HG03039 (cell line): ENCODE measurements around the gene DNAJB5.
"Not testable (repeated sequence)": the region's sequence is repeated elsewhere in the genome, so short reads cannot be mapped to it uniquely, and the experiment has no call there.

Source experiments
- ATAC-seq: cut with Tn5 transposase; IDR thresholded peaks from one replicate; pipeline ENCODE4 v1.9.1; 2021; ENCODE audit warnings: mild to moderate bottlenecking, moderate library complexity; ENCODE audit not compliant: unreplicated experiment

Gene DNAJB5

DNA sequence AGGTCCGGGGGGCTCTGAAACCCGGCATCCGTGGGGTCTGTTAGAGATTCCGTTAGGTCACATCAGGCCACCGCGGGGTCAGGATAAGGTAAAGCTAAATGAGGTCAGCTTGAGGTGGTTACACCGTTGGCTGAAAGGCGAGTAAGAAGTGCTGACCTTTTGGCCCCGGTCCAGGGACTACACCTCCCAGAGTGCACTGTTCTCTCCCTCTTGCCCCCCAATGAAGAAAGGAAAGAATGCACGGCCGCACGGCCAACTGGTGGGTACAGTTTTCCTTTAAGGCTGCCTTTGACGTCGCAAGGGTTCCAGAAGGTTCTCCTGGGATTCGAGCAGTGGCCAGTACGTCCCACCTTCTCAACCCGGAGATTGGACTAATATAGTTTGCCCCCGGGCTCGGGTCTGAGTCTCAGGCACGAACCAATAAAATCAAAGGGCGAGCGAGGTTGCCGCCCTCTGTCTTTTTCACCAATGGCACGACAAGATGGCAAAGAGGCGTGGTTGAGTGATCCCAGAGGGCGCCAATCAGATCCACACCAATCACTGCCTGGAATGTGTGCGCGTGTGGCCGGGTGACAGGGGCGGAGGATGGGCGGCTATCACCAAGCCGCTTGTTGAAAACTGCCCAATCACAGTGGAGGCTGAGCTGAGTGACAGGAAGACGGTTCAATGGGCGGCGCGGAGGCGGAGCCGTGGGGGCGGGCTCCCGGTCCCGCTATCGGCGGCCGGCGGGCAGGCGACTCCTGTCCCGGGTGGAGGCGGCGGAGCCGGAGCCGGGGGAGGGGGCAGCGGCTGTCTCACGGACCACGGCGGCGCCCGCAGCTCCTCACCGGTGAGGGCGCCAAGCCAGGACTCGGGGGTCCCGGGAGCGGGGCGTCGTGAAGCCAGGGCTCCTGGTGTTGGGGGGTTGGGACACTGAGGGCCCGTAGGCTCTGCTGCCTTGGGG is at the start of gene DNAJB5:
Gene DNAJB5, plus strand, starts transcription at position 743 of the 943 bp plus-strand sequence. CDS start 886 bp downstream, outside the sequence.
- peak; percentile 82 for ATAC-seq

DNA sequence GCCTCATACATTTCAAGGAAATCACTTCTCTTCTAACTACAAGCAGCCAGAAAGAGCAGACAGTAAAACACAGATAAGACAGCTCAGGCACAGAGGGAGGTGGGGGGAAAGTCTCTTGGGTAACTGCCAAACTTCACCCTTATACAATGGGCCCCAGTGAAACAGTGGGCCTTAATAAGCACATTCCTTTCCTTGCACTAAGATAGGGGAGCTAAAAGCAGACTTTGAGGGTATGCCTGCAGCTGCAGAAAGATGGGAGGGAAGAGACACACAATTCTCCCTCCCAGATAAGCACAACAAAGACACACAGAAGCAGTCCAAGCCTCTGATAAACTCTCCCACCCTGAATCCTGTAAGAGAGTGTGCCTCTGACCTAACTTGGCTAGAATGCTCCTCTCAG is 49.6 kb upstream of the DNAJB5 start:
- not testable (repeated sequence) for ATAC-seq

DNA sequence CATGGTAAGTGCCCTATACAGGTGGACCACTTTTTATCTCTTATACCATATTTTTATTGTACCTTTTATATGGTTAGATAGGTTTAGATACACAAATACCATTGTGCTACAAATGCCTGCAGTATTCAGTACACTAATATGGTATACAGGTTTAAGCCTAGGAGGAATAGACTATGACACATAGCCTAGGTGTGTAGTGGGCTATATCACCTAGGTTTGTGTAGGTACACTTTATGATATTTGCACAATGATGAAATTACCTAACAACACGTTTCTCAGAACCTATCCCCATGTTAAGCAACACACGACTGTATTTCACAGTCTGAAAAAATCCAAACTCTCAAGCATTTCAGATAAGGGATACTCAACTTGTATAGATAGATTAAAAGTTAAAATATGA is 41.1 kb upstream of the DNAJB5 start:
- ATAC-seq = no peak

DNA sequence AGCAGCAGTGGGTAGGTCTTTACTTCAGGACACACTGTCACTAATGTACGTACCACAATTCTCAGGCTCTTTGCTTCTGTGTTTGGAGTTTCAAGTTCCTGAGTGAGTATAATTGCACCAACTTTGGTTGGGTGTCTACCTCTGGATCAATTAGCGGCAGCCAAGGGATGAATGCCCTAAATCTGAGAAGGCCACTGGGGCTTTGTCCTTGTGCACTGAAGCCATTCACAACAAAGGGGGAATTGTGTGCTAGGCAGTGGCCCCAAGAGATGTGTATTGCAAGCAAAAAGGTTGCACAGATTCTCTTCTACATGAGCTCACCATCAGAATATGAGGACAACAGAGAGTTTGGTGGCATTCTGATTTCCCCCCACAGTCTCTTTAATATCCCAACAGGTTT is 35.3 kb upstream of the DNAJB5 start:
- ATAC-seq = no peak

DNA sequence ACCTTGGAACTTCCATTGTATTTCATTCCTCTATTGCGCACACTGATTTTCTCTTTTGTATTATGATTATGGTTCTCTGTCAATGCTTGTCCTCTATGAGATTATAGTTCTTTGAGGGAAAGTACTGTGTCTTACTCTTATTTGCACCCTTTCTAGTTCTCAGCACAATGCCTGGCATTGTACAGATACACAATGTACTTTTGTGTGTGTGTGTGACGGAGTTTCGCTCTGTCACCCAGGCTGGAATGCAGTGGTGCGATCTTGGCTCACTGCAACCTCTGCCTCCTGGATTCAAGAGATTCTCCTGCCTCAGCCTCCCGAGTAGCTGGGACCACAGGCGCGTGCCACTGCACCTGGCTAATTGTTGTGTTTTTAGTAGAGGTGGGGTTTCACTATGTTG is 33.5 kb upstream of the DNAJB5 start:
- not testable (repeated sequence) for ATAC-seq

DNA sequence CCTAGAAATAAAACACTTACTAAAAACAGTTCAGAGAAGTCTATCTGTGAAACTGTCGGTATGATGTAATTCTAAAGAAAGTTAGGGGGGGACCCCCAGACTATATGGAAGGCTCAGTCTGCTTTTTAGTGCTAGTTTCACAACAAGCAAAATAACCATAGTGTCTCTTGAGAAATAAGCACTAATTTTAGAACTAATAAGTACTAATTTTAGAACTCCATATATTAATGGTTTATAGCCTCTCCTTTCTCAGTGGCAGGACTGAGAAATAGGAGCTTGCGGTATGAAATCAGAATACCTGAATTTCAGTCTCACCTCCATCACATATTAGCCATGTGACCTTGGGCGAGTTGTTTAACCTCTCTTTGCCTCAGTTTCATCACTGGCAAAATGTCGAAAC is 32.9 kb upstream of the DNAJB5 start:
- ATAC-seq = no peak

DNA sequence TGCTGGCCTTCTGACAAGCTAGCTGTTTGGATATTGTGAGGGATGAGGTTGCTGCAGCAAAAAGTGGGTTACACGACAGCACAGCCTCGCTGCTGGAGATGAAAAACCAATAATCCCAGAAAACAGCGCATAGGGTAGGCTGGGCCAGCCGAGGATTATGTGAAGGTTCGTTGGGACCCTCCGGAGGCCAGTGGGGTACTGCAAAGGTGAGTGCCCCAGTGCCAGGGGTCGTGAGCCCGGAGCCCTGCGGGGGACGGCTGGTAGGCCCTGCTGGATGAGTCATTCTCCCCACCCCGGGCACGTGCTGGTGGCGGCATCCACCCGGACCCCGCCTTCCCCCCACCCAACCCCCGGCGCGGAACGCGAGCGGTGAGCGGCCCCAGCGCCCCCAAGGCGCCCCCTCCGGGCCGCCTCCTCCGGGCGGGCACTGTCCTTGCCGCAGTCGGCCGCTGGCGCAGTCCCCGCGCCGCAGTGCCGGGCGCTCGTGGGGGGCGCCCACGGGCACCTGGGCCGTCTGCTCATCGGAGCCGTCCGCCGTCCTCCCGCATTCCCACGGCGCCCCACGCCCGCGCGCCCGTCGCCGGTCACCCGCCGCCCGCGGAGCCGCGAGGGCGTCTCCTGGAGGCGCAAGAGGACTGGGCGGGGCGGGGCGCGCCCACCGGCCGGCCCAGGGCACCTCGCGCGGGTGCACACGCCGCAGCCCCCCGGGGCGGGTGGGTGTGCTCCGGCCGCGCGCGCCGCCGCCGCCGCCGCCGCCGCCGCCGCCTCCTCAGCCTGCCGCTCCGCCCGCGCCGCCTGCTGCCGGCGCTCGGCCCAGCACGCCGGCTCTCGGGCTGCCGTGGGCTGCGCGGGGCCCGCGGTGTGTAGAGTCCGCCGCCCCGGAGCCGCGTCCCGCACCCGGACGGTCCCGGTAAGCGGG is 31.8 kb upstream of the DNAJB5 start, which contains the start of gene PHF24:
Gene PHF24, plus strand, starts transcription at position 794 of the 919 bp plus-strand sequence. CDS start 13,014 bp downstream, outside the sequence.
- ATAC-seq = no peak

DNA sequence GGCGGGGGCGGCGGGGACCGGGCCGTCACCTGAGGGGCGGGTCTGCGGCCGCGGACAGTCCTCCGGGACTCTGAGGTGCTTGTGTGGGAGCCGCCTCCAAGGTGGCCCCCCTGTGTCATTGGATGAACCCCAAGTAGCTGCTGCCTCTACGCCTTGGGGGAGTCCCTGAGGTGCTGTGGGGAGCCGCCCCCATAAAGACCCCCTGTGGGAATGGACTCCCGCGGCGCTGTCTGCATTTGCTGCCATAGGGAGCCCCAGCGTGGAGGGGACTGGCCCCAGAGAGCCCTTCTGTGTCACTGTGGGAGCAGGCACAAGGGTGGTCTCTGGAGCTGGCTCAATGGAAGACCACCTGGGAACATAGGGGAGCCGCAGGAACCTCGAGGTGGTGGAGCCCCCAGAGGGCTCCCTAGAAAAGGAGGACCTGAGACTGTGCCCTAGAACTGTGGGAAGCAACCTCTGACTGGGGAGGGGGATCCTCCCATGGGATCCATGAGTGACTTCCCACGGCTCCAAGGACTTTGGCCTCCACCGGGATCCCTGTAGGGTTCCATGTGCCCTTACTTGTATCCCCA is 31.0 kb upstream of the DNAJB5 start:
- no peak for ATAC-seq

DNA sequence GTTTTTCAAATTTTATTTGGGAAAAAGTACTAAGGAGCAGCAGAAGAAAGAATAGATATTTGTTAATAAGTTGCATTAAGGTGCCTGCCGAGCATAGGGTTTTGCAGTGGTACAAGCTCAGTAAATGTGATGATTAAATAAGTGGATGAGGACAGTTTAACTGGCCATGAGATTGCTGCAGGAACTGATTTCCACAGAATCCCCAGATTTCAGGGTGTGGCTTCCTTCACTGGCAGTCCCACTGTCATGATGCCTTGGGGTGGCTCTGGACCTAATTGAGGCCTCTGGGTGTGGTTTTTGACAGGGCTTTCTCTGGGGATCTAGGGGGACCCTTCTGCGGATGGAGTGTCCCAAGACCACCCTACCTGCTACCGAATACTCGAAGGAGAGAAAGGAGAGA is 30.1 kb upstream of the DNAJB5 start:
- no peak for ATAC-seq

DNA sequence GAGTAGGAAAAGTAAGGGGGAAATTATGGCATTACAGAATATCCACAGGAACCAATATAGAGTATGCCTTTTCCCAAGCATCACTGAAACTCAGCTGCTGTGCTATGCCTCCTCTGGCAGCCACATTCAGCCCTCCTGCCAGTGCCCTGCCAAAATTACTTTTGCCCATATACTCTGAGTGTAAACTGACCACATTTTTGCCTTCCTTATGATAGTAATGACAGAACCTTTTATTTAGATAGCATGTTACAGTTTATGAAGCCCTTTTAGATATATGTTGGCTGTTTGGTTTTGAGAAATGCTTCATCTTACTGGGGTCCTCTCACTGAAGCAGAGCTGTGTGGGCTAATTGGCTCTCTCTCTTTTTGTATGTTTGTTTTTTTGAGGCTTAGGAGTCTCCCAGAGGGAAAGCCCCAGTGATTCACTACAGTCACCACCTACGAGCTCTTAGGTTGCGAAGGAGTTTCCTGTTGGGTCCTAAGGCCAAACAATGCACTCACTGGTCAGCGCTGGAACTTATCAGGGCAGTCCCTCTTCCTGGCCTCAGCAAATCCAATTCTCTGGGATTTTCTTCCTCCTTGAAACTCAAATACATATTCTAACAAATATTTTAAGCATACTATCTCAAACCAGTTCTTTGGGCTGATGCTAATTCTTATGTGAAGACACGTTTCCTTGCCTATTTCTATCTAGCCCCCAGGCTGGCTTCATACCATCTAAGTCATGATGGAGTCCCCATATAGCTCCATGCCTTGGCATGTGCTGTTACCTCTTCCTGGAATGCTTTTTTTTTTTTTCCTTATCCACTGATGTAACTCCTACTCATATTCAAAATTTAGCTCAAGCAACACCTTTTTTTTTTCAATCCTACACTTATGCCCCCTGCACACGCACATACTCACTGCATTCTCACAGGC is 27.7 kb upstream of the DNAJB5 start:
- ATAC-seq = no peak

DNA sequence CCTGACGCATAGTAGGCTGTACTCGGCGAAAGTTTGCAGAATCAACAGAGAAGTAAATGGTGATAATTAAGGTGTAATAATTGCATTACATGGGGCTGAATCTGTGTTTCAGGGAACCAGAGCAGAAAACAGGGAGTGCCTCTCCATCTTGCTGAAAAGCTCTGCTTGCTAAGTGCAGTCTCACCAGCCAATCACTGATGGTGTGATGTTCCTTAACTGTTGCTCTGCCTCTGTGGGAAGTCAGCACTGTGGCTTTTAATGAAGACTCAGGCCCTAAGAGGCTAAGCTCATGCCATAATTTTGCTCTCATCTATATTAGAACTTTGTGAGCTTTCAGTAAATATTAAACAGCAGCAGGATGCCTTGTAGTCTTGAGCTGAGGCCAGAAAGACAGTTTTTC is 27.0 kb upstream of the DNAJB5 start:
- ATAC-seq = no peak

DNA sequence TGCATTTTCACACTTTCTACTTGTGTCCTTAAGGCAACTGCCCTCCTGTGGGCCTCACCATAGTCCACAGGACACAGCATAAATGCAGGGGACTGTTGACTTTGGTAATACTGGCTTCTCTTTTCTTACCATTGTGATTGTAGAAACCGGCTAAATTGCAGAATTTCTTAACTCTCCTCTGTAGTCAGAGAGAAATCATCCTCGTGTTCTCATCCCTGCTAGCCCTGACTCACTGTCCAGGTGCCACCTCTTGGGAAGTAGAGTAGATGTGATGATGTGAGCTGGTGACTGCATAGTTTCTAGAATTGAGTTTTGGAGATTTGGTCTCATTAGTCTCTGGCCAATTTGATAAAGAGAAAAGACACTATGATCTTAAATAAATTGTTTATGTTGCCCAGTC is 26.0 kb upstream of the DNAJB5 start:
- no peak for ATAC-seq

DNA sequence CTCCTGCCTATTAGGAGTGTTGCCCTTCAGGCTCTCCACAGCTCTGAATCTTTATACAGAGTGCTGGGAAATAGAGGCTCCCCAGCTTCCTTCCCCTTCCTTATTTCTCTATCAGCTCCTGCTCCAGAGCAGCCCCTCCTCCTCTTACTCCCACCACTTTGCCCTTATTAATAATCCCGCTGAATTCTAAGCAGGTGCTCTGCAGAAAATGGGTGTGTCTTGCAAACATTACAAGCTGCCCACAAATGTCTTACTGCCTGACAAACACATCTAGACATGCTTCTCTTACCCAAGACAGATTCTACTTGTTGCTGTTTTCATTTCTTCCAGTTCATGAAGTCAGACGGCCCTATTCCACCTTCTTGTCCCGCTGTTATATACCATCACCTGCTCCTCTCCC is 25.1 kb upstream of the DNAJB5 start:
- ATAC-seq = no peak

DNA sequence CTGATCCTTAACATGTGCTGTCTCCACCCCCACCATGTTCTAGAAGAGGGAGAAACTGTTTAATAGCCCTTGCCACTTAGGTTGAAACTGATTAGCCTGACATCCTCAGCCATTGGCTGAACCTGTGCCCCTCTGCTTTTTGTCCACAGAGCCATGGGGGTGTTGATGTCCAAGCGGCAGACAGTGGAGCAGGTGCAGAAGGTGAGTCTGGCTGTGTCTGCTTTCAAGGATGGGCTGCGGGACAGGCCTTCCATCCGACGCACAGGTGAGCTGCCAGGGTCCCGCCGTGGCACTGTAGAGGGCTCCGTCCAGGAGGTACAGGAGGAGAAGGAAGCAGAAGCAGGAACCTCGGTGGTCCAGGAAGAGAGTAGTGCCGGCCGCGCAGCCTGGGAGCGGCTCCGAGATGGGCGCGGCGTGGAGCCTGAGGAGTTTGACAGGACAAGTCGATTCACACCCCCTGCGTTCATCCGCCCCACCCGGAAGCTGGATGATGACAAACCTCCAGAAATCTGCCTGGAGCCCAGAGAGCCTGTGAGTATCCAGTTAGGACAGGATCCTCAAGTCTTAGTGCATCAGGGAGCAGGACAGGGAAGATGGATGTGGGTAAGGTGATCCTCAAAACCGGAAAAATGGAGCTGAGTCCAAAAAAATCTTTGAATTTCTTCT is 18.3 kb upstream of the DNAJB5 start:
- ATAC-seq = no peak

DNA sequence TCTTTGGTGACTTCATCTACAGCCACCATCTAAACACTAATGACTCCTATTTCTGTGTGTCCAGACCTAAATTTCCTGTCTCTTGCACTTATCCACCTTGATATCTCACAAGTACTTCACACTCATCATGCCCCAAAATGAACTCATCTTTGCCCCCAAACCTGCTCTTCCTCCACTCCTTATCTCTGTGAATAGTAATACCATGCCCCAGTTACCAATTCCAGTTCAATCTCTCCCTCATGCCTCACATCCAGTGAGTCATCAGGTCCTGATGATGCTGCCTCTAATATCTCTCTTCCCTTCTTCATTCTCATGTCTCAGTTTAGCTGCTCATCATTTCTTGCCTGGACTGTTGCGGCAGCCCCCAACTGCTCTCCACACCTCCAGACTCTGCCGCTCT is 14.9 kb upstream of the DNAJB5 start:
- ATAC-seq = no peak

DNA sequence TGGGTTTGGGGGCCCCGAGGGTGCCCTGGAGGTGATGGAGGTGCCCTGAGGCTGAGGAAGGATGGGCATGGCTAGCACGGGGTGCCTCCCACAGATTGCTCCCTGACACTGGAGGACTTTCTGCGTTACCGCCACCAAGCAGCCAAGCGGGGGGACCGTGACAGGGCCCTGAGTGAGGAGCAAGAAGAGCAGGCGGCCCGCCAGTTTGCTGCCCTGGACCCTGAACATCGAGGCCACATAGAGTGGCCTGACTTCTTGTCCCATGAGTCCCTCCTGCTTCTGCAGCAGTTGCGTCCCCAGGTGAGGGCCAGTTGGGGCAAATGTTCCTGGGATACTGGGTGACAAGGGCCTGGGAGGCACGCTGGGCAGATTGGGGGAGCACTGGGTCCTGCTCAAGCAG is 13.1 kb upstream of the DNAJB5 start:
- ATAC-seq = no peak

DNA sequence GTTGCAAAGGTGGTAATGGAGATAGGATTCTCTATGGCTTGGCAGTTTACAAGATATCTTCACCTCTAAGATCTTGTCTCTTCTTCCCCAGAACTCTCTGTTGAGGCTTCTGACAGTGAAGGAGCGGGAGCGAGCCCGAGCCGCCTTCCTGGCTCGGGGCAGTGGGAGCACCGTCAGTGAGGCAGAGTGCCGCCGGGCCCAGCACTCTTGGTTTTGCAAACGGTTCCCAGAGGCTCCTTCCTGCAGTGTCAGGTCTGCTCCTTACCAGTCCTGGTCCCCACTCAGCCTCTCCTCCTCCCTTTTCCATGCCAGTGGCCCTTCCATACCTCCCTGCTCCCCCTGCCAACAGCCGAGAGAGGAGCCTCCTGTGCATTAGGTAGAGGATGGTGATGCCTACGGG is 12.6 kb upstream of the DNAJB5 start:
- no peak for ATAC-seq

DNA sequence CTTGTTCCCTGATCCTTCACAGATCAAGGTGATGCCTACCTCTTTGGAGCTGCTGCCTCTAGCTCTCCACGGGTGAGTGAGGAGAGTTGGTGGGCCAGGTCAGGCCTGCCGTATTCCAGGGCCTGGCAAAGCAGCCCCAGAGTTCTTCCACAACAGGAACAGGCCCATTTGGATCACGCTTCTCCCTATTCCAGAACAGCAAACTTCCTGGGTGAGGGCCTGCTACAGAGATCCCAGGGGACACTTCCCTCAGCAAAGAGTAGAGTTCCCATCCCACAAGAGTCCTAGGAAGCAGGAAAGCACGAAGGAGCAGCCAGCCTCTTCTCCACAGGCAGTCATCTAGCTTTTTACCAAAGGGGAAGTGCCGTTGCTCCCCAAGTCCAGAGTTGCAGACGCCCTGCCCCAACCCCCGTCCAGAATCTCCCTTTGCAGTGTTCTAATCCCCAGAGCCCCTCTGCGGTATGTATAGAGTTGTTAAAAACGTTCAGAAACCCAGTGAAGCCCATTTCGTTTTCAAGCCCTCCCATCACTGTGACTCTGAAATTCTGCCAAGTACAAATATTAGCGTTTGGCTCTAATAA is 9.3 kb upstream of the DNAJB5 start:
- ATAC-seq = no peak

DNA sequence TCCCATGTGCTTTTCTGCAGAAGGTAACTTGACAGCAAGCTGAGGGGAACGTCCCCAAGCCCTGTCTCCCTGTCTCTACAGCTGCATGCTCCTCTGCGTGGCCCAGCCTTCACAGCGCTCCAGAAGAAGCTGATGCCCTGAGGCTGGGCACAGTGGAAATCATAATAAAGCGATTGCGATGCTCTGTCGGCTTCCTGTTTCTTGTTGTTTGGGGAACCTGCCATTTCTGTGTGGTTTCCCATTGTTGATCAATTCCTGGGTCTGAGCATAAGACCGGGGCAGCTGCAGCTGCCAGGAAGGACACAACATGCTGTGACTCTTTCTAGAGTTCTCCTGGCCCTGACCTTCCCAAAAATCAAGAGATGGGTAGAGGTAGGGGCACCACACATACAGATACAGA is 7.2 kb upstream of the DNAJB5 start:
- ATAC-seq = no peak
